Peyer's patch (tissue), 4 donors: ENCODE data around the gene NOTCH3. TPM values are rescaled to one million over a fixed set of nuclear protein-coding genes. Genes with fewer than 3 reads are reported as not detected.

ENCODE experiments used
- DNase-seq, 3 donors: peaks; one replicate each; pipeline ENCODE4 v3.0.0-alpha.2; 2017 to 2019
- H3K27ac ChIP-seq, 4 donors: fragments of 200-600 bp; sonication (generic); one replicate each; pipeline ENCODE4 v1.5.1; 2016 to 2019
- H3K27me3 ChIP-seq, 2 donors: fragments of 200-600 bp; sonication (generic); one replicate each; pipeline ENCODE4 v1.5.1; 2019
- H3K36me3 ChIP-seq, 3 donors: fragments of 200-600 bp; sonication (generic); one replicate each; pipeline ENCODE4 v1.5.1; 2016 to 2019
- H3K4me1 ChIP-seq, 4 donors: fragments of 200-600 bp; sonication (generic); one replicate each; pipeline ENCODE4 v1.5.1; 2016 to 2019
- H3K4me3 ChIP-seq, 4 donors: fragments of 200-600 bp; sonication (generic); 1 replicate in 3 of 4; 2 replicates in 1 of 4; pipeline ENCODE4 v1.5.1; 2016 to 2019; ENCODE audit warnings: mild to moderate bottlenecking in 1 of 4
- H3K9me3 ChIP-seq, 4 donors: fragments of 200-600 bp; sonication (generic); one replicate each; pipeline ENCODE4 v1.5.1; 2016 to 2019; ENCODE audit warnings: mild to moderate bottlenecking in 1 of 4
- POLR2A ChIP-seq, 2 donors: fragments of 450-650 bp; IDR thresholded peaks; one replicate each; pipeline ENCODE4 v1.5.1; 2017; ENCODE audit warnings: antibody characterized with exemption in 2 of 2, mild to moderate bottlenecking in 2 of 2, moderate library complexity in 2 of 2
- total RNA-seq, 4 donors: library from RNA; depleted of rRNA; stranded (reverse); fragments of >200 nt; gene quantifications; one replicate each; pipeline ENCODE4 v1.1.0, GENCODE V29; 2016
- TF ChIP-seq, protein P1 (sequence below), 6 experiments: fragments of 450-650 bp in 4 of 6; fragments of 200-600 bp in 2 of 6; sonication (generic) in 1 of 6; IDR thresholded peaks; one replicate each; pipeline ENCODE4 v1.5.1; 2017 to 2019; ENCODE audit warnings: antibody characterized with exemption in 6 of 6, mild to moderate bottlenecking in 3 of 6, moderate library complexity in 1 of 6

NOTCH3 gene
- total RNA-seq, 4 donors from 2014 or later: 2.6 to 16.5 (median 8.9) TPM

DNA sequence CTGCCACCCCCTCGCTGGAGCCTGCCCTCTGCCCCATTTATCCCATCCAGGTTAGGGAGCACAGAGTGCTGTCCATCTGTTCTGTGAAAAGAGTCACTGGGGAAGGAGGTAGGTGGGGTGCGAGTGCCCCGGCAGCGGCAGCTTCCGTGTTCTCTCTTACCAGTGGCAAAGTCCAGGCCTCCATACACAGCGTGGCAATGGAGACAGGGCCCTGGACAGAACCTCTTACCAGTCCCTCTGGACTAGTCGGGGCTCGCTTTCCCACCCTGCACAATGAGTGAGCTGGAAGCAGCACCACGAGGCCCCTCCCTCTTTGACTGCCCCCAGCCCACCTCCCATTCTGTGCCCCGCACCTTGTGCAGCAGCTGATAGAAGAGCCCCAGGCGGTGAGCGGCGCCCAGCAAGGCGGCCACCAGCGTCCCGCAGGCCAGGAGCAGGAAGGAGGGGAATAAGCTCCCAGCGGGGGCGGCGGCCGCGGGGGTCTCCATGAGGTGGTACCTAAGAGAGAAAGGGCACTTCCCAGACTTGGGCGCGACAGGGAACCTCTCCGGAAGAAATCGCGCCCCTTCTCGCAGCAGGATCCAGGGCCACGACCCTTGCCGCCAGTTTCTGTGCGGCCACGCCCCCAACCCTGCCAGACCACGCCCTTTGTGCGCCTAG is 76.1 kb downstream of the NOTCH3 start:
- peaks cover 0 to 10% (median 2%) of the 10 kb centered on the region in 4 donors for H3K4me1 ChIP-seq

DNA sequence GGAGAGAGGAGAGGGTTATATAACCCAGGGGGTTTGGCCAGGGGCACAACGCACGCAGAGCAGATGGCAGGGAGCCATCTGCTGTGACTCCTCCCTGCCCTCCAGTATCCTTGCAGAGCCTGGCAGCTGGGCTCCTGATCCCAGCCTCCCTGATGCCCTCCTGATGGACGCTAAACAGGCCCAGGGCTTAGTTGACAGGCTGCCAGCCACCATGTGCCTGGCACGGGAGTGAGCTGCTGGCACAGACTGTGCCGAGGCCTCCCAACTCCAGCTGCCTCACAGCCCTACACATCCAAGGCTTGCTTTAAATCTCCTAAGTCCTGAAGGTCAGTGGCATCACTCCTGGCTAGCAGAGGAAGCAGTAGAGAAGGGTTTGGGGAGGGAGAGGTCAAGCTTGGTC is 76.9 kb downstream of the NOTCH3 start:
- H3K27me3 ChIP-seq: no peaks in the 10 kb centered on the region
- DNase-seq: peak in 1 of 3 donors; percentile 62
- H3K9me3 ChIP-seq: no peaks in the 10 kb centered on the region
- H3K4me3 ChIP-seq: peak overlapping the region in 2 of 4 donors; percentile 87 to 88
- H3K4me1 ChIP-seq: peaks cover 0 to 10% (median 2%) of the 10 kb centered on the region in 4 donors
- H3K36me3 ChIP-seq: peaks cover 0 to 39% (median 0%) of the 10 kb centered on the region in 3 donors
- H3K27ac ChIP-seq: peak overlapping the region in 3 of 4 donors; percentile 90 to 93 (median 91)
- no peak for TF ChIP-seq POLR2A (IDR thresholded peaks at IDR 0.05)
- TF ChIP-seq, protein P1, sequence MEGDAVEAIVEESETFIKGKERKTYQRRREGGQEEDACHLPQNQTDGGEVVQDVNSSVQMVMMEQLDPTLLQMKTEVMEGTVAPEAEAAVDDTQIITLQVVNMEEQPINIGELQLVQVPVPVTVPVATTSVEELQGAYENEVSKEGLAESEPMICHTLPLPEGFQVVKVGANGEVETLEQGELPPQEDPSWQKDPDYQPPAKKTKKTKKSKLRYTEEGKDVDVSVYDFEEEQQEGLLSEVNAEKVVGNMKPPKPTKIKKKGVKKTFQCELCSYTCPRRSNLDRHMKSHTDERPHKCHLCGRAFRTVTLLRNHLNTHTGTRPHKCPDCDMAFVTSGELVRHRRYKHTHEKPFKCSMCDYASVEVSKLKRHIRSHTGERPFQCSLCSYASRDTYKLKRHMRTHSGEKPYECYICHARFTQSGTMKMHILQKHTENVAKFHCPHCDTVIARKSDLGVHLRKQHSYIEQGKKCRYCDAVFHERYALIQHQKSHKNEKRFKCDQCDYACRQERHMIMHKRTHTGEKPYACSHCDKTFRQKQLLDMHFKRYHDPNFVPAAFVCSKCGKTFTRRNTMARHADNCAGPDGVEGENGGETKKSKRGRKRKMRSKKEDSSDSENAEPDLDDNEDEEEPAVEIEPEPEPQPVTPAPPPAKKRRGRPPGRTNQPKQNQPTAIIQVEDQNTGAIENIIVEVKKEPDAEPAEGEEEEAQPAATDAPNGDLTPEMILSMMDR (IDR thresholded peaks at IDR 0.05): no peak

More for the DNA sequence above, 76.1 kb downstream of the NOTCH3 start:
- TF ChIP-seq, protein P1 (IDR thresholded peaks at IDR 0.05): no peak
- TF ChIP-seq POLR2A (IDR thresholded peaks at IDR 0.05): peak in 1 of 2 donors; percentile 43
- Histone ChIP-seq H3K27me3 (no peaks in the 10 kb centered on the region), H3K27ac (peak overlapping the region; percentile 87 to 93 (median 90)), H3K4me3 (peak overlapping the region; percentile 63 to 88 (median 78)), H3K36me3 (peaks cover 0 to 31% (median 0%) of the 10 kb centered on the region in 3 donors), H3K9me3 (no peaks in the 10 kb centered on the region)
- peak; percentile 20 to 82 (median 78) for DNase-seq

DNA sequence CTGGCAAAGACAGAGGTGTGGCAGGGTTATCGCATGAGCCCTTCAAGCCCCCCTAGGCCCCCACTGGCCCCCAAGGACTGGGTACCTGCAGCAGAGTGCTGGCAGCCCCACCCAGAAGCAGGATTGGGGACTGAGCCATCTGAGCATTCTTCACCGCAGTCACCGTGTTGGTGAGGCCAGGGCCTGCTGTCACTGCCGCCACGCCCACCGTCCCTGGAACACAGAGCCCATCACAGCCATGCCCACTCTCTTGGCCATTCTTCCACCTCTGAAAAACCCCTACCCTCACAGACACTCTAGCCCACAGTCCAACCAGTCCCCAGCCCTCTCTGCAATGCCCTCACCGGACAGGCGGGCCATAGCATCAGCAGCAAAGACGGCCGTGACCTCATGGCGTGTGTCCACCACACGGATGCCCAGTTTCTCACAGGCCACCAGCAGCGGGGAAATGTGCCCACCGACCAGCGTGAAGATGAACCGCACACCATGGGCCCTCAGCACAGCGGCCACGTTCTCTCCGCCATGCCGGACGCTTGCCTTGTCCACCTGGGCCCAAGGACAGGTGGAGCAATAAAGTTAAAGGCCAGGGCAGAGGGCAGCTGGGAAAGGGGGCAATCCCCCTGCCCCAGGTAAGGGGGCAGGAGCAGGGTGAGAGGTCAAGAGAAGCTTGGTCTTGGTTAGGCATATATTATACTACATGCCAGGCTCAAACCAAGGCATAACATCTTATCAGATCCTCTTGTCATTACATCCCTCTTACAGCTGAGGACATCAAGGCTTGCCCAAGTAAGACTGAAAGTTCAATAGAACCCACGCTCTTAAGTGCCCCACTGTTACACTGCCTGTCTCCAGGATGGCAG is 77.5 kb downstream of the NOTCH3 start:
- Histone ChIP-seq H3K9me3 (no peaks in the 10 kb centered on the region), H3K27me3 (no peaks in the 10 kb centered on the region), H3K27ac (peak overlapping the region in 3 of 4 donors; percentile 90 to 93 (median 91)), H3K4me1 (peaks cover 0 to 10% (median 2%) of the 10 kb centered on the region in 4 donors), H3K4me3 (peak overlapping the region in 2 of 4 donors; percentile 87 to 88), H3K36me3 (peaks cover 0 to 45% (median 0%) of the 10 kb centered on the region in 3 donors)
- TF ChIP-seq, protein P1 (IDR thresholded peaks at IDR 0.05): no peak
- DNase-seq: no peak

DNA sequence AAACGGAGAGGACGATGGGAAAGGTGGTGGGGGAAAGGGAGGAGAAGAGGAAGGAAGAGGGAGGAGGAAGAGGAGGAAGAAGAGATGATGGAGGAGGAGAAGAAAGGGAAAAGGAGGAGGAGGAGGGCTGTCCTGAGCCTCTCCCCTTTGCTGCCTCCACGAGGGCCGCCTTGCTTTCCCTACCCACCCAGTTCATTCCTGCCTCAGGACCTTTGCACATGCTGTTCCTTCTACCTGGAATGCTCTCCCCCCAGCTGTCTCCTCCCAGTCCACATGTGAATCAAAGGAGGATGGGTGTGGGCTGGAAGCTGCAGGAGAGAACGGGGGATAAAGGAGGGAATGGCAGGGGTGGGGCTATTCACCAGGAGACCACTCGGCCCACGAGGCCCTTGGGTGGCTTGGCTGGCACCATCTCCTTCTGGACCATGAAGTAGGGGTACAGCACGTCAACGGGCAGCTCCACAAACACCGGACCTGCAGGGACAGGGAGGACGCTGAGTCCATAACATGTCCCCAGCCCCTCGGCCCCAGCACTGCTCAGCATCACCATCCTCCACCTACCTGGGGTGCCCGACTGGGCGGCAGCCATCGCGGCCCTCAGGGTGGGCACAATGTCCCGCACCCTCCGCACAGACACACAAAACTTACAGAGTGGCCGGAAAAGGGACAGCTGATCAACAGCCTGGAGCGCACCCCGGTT is 78.3 kb downstream of the NOTCH3 start:
- peaks cover 0 to 53% (median 0%) of the 10 kb centered on the region in 3 donors for H3K36me3 ChIP-seq
- peaks cover 0 to 10% (median 2%) of the 10 kb centered on the region in 4 donors for H3K4me1 ChIP-seq
- H3K27ac ChIP-seq: no peak overlapping the region
- no peaks in the 10 kb centered on the region for H3K9me3 ChIP-seq
- TF ChIP-seq, protein P1 (IDR thresholded peaks at IDR 0.05): no peak
- TF ChIP-seq POLR2A (IDR thresholded peaks at IDR 0.05): no peak
- no peak for DNase-seq
- H3K27me3 ChIP-seq: no peaks in the 10 kb centered on the region
- H3K4me3 ChIP-seq: no peak overlapping the region
